Tracheal epithelial cell (primary cell): ENCODE data around the gene UBR1. TPM values are rescaled to one million over a fixed set of nuclear protein-coding genes. Genes with fewer than 3 reads are reported as not detected.

ENCODE experiments used
- total RNA-seq: library from RNA; depleted of rRNA; stranded (reverse); fragments of >200 nt; gene quantifications from 2 replicates; pipeline ENCODE4 v1.2.1, GENCODE V29; 2014

Gene UBR1
- 19.5 and 19.6 TPM in 2 replicates for total RNA-seq

DNA sequence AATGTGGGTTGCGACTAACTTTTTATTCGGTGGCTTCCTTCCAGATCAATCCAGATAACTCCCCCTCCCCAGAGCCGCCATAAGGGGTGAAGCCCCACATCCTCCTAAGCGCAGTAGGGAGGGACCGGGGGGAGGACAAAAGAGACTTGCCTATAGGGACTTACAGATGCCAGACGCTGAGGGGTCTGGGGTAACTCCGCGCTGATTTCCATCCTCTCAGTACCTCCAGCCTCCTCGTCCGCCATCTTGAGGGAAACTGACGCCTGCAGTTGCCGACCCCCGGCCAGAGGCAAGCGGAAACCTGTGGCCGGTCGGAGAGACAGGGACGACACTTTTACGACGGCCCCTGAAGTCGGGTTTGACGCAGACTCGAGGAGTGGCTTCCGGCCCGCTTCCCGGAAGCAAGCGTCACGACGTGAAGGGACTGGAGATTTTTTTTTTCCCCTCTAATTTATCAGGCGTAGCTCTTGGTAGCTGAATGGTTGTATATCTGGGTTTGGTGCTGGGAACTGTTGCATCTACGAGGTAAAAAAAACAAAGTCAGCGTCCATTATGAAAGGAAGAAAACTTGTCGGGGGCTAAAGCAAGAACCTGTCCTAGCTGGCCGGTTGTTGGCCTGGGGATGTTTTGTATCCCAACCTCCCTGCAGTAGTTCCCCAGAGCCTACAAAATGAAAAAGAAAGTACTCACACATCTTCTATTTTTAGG lies at the start of gene UBR1:
TSS of gene UBR1 (minus strand) at position 261 of the 708 bp plus-strand sequence. CDS start at position 245, 16 bp downstream.

DNA sequence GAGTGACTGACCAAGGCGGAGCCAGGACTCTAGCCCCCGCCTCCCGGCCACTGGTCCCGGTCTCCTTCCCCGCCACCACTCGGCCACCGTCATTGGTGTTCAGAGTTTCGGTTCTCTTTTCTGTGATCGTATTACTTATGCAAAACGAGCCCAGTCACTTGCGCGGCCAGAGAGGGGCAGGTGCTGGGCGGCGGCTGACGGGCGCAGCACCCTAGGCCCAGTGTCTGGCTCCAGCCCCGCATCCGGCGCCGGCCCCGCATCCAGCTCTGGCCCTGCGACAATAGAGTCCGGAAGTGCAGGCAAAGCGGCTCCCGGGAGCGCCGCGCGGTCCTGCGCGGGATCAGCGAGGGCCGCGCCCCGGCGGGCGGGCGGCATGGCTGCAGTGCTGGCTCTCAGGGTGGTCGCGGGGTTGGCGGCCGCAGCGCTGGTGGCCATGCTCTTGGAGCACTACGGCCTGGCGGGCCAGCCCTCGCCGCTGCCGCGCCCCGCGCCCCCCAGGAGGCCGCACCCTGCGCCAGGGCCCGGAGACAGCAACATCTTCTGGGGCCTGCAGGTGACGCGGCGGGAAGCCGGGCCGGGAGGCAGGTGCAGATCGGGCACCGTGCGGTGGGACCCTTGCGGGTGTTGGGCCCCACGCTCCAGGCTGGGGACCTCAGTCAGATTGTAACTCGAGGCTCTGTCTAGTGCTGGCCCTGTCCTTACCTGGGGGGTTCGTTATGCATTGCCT lies 27.8 kb upstream of the UBR1 start, which contains the start of gene TMEM62:
TSS of gene TMEM62 (plus strand) at position 157 of the 727 bp plus-strand sequence. CDS start at position 374, 217 bp downstream.

DNA sequence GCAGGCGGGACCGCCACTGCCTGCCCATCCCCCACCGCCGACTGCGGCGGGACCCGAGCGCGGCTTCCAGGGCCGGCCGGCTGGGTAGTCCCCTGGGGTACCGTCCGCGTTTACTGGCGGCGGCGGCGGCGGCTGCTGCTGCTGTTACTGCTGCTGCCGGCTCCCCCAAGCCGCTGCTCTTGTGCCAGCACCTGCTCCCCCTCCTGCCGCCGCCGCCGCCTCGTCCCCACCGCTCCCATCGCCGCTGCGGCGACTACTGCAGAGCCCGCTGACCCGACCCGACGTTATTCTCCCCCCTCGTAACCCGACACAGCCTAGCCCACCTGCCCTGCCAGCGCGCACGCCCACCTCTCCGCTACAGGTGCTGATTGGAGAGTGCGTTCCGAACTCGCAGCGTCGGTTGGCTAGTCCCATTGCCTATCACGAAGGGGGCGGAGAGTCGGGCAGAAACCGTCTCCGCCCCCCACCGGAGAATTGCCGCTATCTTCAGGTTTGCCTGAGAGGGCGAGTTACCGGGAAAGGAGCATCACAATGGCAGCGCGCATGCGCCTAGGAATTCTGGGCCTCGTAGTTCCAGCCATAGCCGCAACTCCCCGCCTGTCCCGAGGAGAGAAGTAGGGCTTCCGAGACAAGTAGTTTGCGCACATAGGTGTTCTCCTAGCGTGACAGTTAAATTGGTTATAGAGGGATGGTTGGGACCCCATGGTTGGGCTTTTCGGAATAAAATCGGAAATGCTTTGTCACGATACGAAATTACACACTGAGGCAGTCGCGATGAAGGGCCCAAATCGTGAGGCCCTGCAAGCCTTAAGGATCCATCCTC lies 185.1 kb downstream of the UBR1 start, which contains the start of gene TTBK2:
TSS of gene TTBK2 (minus strand) at position 260 of the 823 bp plus-strand sequence. CDS start 42,161 bp downstream, outside the sequence.

Other genes with a start within 250 kb of the UBR1 start
- gene TTBK2, start 185.3 kb downstream of the UBR1 start, total RNA-seq = 8.2 and 14.1 TPM in 2 replicates
- gene TMEM62, start 27.5 kb upstream of the UBR1 start, total RNA-seq = 21.0 and 37.7 TPM in 2 replicates
- 43.5 and 75.4 TPM in 2 replicates for gene CCNDBP1, start 79.4 kb upstream of the UBR1 start, total RNA-seq
- not detected in 2 replicates for gene EPB42, start 115.0 kb upstream of the UBR1 start, total RNA-seq
- 0.21 and 0.48 TPM in 2 replicates for gene TGM5, start 160.9 kb upstream of the UBR1 start, total RNA-seq
- gene TGM7, start 196.2 kb upstream of the UBR1 start, total RNA-seq = not detected in 2 replicates
- gene LCMT2, start 224.5 kb upstream of the UBR1 start, total RNA-seq = 3.9 and 7.0 TPM in 2 replicates